Gastroesophageal sphincter (tissue), 3 donors: Measurements from ENCODE around the gene TCHH.
"Not testable (repeated sequence)": the region's sequence is repeated elsewhere in the genome, so short reads cannot be mapped to it uniquely, and the experiment has no call there.

ENCODE experiments used
- CTCF ChIP-seq, 4 experiments: fragments of 200-600 bp in 2 of 4; fragments of 450-650 bp in 2 of 4; sonication (generic) in 1 of 4; IDR thresholded peaks; one replicate each; pipeline ENCODE4 v1.5.1; 2017 to 2019; ENCODE audit warnings: antibody characterized with exemption in 4 of 4, mild to moderate bottlenecking in 2 of 4, moderate library complexity in 2 of 4
- POLR2A ChIP-seq, 2 donors: fragments of 450-650 bp; IDR thresholded peaks; one replicate each; pipeline ENCODE4 v1.6.1; 2017; ENCODE audit warnings: antibody characterized with exemption in 2 of 2, mild to moderate bottlenecking in 2 of 2, moderate library complexity in 1 of 2
- POLR2AphosphoS5 ChIP-seq: sonication (generic); formaldehyde crosslinking; IDR thresholded peaks from one replicate; pipeline ENCODE4 v1.6.1; 2017; ENCODE audit warnings: antibody characterized with exemption

- TF ChIP-seq CTCF (IDR thresholded peaks at IDR 0.05); POLR2A (IDR thresholded peaks at IDR 0.05); POLR2AphosphoS5: not testable (repeated sequence)
These were observed 34.8 kb downstream of the TCHH start for GRCh38 chr1:152080494-152080893.
